ENCODE results near the gene NIPAL1. TPM values are rescaled to one million over a fixed set of nuclear protein-coding genes. Genes with fewer than 3 reads are reported as not detected.

The NIPAL1 gene
- total and polyA plus RNA-seq, 2 donors (not counting 3 experiments of a cell fraction or from before 2014, with no cell fraction given), result 0.36 to 1.7 TPM

GRCh38 chr4:48028696-48029095 lies 12.1 kb downstream of the NIPAL1 start:
- Histone ChIP-seq H3K4me1 (ENCODE audit: control insufficient read depth, extremely low read depth, insufficient read depth, low read length) (no peaks in the 10 kb centered on the region), H3K4me3 (replicated peaks in 1 of 3; ENCODE audit: insufficient read depth in 1 of 3, low read depth in 1 of 3, low read length in 3 of 3) (no peak overlapping the region), H3K4me2 (ENCODE audit: insufficient read depth, low read length) (no peak overlapping the region), H3K27ac (ENCODE audit: insufficient read depth, low read depth, low read length) (no peak overlapping the region), H3K79me2 (ENCODE audit: control insufficient read depth, insufficient read depth, low read length) (no peaks in the 10 kb centered on the region), H4K20me1 (replicated peaks; ENCODE audit: control insufficient read depth, extremely low read depth, insufficient read depth, low read length) (no peaks in the 10 kb centered on the region), H3K27me3 (ENCODE audit: control insufficient read depth in 2 of 2, insufficient read depth in 2 of 2, low read length in 2 of 2) (no peaks in the 10 kb centered on the region), H3K9ac (replicated peaks; ENCODE audit: extremely low read depth, insufficient read depth, low read length) (no peak overlapping the region), H3K9me3 (replicated peaks; ENCODE audit: control insufficient read depth, insufficient read depth, low read length) (no peaks in the 10 kb centered on the region), H3K36me3 (ENCODE audit: control insufficient read depth in 2 of 2, extremely low read depth in 1 of 2, insufficient read depth in 2 of 2, low read length in 2 of 2) (no peaks in the 10 kb centered on the region), H3K9me1 (replicated peaks; ENCODE audit: control insufficient read depth, extremely low read depth, insufficient read depth, low read length) (no peaks in the 10 kb centered on the region), H2AFZ (ENCODE audit: low read depth, low read length) (no peak overlapping the region)
- no TSS peak for BruUV-seq (replicated peaks)
- TF ChIP-seq JUN (IDR thresholded peaks at IDR 0.05; ENCODE audit: borderline replicate concordance, insufficient read depth, insufficient read length, low read depth) (no peak), CTCF (IDR thresholded peaks at IDR 0.05; ENCODE audit: extremely low read depth in 1 of 2, insufficient read depth in 1 of 2, low read depth in 1 of 2, low read length in 2 of 2) (no peak), GATA2 (IDR thresholded peaks at IDR 0.05; ENCODE audit: insufficient read depth, insufficient read length, low read depth, low read length) (no peak), POLR2A (IDR thresholded peaks at IDR 0.05; ENCODE audit: low read depth, low read length) (no peak), POLR2AphosphoS5 (IDR thresholded peaks at IDR 0.05; ENCODE audit: insufficient read depth, low read depth, low read length) (no peak), EZH2 (IDR thresholded peaks at IDR 0.05; ENCODE audit: borderline replicate concordance, low read depth, low read length, severe bottlenecking) (no peak), MAX (IDR thresholded peaks at IDR 0.05; ENCODE audit: insufficient read depth, insufficient read length) (no peak), MYC (IDR thresholded peaks at IDR 0.05; ENCODE audit: low read depth, low read length) (no peak), FOS (IDR thresholded peaks at IDR 0.05; ENCODE audit: borderline replicate concordance, insufficient read depth, low read length) (no peak)
- ChIA-PET CTCF (no interaction called here), POLR2A (no interaction called here)
- no peak for FAIRE-seq
- dilution Hi-C loops (cut with MboI; ENCODE audit: extremely low pct_ligation_motif_present, low sequenced_read_pairs) (no loop called here), intact Hi-C loops (cut with micrococcal nuclease) (no loop called here)
- no peak for DNase-seq (ENCODE audit: low read depth, low spot score)
